SU-DHL-6 (cell line): Measurements from ENCODE around the gene SLC35F1.

Experiments
- H2AFZ ChIP-seq: fragments of 200-600 bp; sonication (generic); 2 replicates; pipeline ENCODE4 v1.6.1; 2014; ENCODE audit warnings: low read depth, mild to moderate bottlenecking, moderate library complexity, mixed read lengths, antibody characterized with exemption, low read length; ENCODE audit not compliant: severe bottlenecking
- H3F3A ChIP-seq: fragments of 200-600 bp; shearing (Covaris generic); 2 replicates; pipeline ENCODE4 v1.6.0; 2016; ENCODE audit warnings: antibody characterized with exemption, mild to moderate bottlenecking; ENCODE audit not compliant: insufficient read depth
- H3K27ac ChIP-seq: fragments of 200-600 bp; sonication (generic); 2 replicates; pipeline ENCODE4 v1.5.1; 2016; ENCODE audit warnings: low read depth, mild to moderate bottlenecking, low read length, moderate library complexity, mixed read lengths
- H3K27me3 ChIP-seq: fragments of 200-600 bp; sonication (generic), shearing (Covaris generic); 2 replicates; pipeline ENCODE4 v1.6.0; 2014; ENCODE audit warnings: mild to moderate bottlenecking, low read length
- H3K36me3 ChIP-seq: fragments of 200-600 bp; sonication (generic); 2 replicates; pipeline ENCODE4 v1.6.1; 2014; ENCODE audit warnings: mild to moderate bottlenecking, low read length, mixed read lengths
- H3K4me2 ChIP-seq: fragments of 300-600, 200-600 bp; shearing (Covaris generic), sonication (generic); 2 replicates; pipeline ENCODE4 v1.6.0; 2014; ENCODE audit warnings: low read length, low read depth, mild to moderate bottlenecking; ENCODE audit not compliant: poor library complexity, severe bottlenecking
- H3K4me3 ChIP-seq: fragments of 200-600 bp; sonication (generic); 2 replicates; pipeline ENCODE4 v1.5.1; 2014; ENCODE audit warnings: antibody characterized with exemption, low read length, mild to moderate bottlenecking, mixed read lengths; ENCODE audit not compliant: insufficient read depth, poor library complexity, severe bottlenecking
- H3K79me2 ChIP-seq: fragments of 200-600 bp; sonication (generic); 2 replicates; pipeline ENCODE4 v1.6.1; 2014; ENCODE audit warnings: mild to moderate bottlenecking, low read length, moderate library complexity; ENCODE audit not compliant: insufficient read depth
- H3K9ac ChIP-seq: fragments of 200-600 bp; sonication (generic); 2 replicates; pipeline ENCODE4 v1.7.0; 2014; ENCODE audit warnings: mild to moderate bottlenecking, low read length
- H3K9me2 ChIP-seq: fragments of 200-600 bp; sonication (generic); replicated peaks from 2 replicates; pipeline ENCODE4 v1.6.1; 2014; ENCODE audit warnings: low read length; ENCODE audit not compliant: insufficient read depth
- H3K9me3 ChIP-seq: fragments of 200-600 bp; sonication (generic); 2 replicates; pipeline ENCODE4 v1.6.1; 2014; ENCODE audit warnings: low read length, mixed read lengths; ENCODE audit not compliant: insufficient read depth
- H4K20me1 ChIP-seq: fragments of 200-600 bp; sonication (generic); 2 replicates; pipeline ENCODE4 v1.6.1; 2014; ENCODE audit warnings: low read depth, mild to moderate bottlenecking, antibody characterized with exemption, low read length, moderate library complexity, mixed read lengths
- CTCF ChIP-seq: fragments of 200-600 bp; sonication (generic); IDR thresholded peaks from one replicate; pipeline ENCODE4 v1.5.1; 2017; ENCODE audit warnings: antibody characterized with exemption, mild to moderate bottlenecking, low read length, moderate library complexity; ENCODE audit not compliant: insufficient read depth, poor library complexity, severe bottlenecking
- EZH2phosphoT487 ChIP-seq: fragments of 200-600 bp; sonication (generic), shearing (Covaris generic); conservative IDR thresholded peaks from 2 replicates; pipeline ENCODE4 v1.6.1; 2018; ENCODE audit warnings: mild to moderate bottlenecking, antibody characterized with exemption, low read length, moderate library complexity, mixed read lengths

SLC35F1 gene

GRCh38 chr6:118263921-118264486 is 356.9 kb downstream of the SLC35F1 start:
- Histone ChIP-seq H3K9ac (no peak overlapping the region), H4K20me1 (no peaks in the 10 kb centered on the region), H3K9me3 (no peaks in the 10 kb centered on the region), H3K27me3 (no peaks in the 10 kb centered on the region), H2AFZ (no peak overlapping the region), H3K4me3 (no peak overlapping the region), H3K79me2 (no peaks in the 10 kb centered on the region), H3K27ac (no peak overlapping the region), H3K9me2 (no peaks in the 10 kb centered on the region), H3K4me2 (no peak overlapping the region), H3F3A (no peaks in the 10 kb centered on the region), H3K36me3 (no peaks in the 10 kb centered on the region)
- TF ChIP-seq EZH2phosphoT487, result no peak
- peak; percentile 14 for TF ChIP-seq CTCF

GRCh38 chr6:118269659-118270058 is 362.6 kb downstream of the SLC35F1 start:
- no peaks in the 10 kb centered on the region for H3K79me2 ChIP-seq
- no peaks in the 10 kb centered on the region for H3K9me3 ChIP-seq
- H3K9me2 ChIP-seq, result no peaks in the 10 kb centered on the region
- TF ChIP-seq CTCF (no peak), EZH2phosphoT487 (no peak)
- no peak overlapping the region for H2AFZ ChIP-seq
- no peaks in the 10 kb centered on the region for H3F3A ChIP-seq
- H3K4me3 ChIP-seq, result no peak overlapping the region
- H3K4me2 ChIP-seq, result no peak overlapping the region
- no peaks in the 10 kb centered on the region for H4K20me1 ChIP-seq
- H3K9ac ChIP-seq, result no peak overlapping the region
- H3K27ac ChIP-seq, result no peak overlapping the region
- H3K27me3 ChIP-seq, result no peaks in the 10 kb centered on the region
- H3K36me3 ChIP-seq, result no peaks in the 10 kb centered on the region

- H3K79me2 ChIP-seq, result no peaks in the 10 kb centered on the region
- H3K4me2 ChIP-seq, result no peak overlapping the region
- H4K20me1 ChIP-seq, result no peaks in the 10 kb centered on the region
- H3K36me3 ChIP-seq, result no peaks in the 10 kb centered on the region
- no peak overlapping the region for H3K27ac ChIP-seq
- no peaks in the 10 kb centered on the region for H3K27me3 ChIP-seq
- H3K9ac ChIP-seq, result no peak overlapping the region
- TF ChIP-seq CTCF (no peak), EZH2phosphoT487 (no peak)
- H3K4me3 ChIP-seq, result no peak overlapping the region
- H2AFZ ChIP-seq, result no peak overlapping the region
- no peaks in the 10 kb centered on the region for H3K9me3 ChIP-seq
- no peaks in the 10 kb centered on the region for H3K9me2 ChIP-seq
- H3F3A ChIP-seq, result no peaks in the 10 kb centered on the region
Observed at GRCh38 chr6:118277631-118278030, 370.6 kb downstream of the SLC35F1 start.

GRCh38 chr6:118280210-118280609 is 373.1 kb downstream of the SLC35F1 start:
- no peaks in the 10 kb centered on the region for H3K79me2 ChIP-seq
- no peak overlapping the region for H3K4me3 ChIP-seq
- H4K20me1 ChIP-seq, result no peaks in the 10 kb centered on the region
- no peak for TF ChIP-seq CTCF
- no peak for TF ChIP-seq EZH2phosphoT487
- no peaks in the 10 kb centered on the region for H3F3A ChIP-seq
- no peak overlapping the region for H3K9ac ChIP-seq
- H3K9me2 ChIP-seq, result no peaks in the 10 kb centered on the region
- no peak overlapping the region for H3K27ac ChIP-seq
- H2AFZ ChIP-seq, result no peak overlapping the region
- H3K27me3 ChIP-seq, result no peaks in the 10 kb centered on the region
- H3K36me3 ChIP-seq, result no peaks in the 10 kb centered on the region
- no peaks in the 10 kb centered on the region for H3K9me3 ChIP-seq
- H3K4me2 ChIP-seq, result no peak overlapping the region
